ENCODE measurements around the gene PRDM16.

Gene PRDM16

DNA sequence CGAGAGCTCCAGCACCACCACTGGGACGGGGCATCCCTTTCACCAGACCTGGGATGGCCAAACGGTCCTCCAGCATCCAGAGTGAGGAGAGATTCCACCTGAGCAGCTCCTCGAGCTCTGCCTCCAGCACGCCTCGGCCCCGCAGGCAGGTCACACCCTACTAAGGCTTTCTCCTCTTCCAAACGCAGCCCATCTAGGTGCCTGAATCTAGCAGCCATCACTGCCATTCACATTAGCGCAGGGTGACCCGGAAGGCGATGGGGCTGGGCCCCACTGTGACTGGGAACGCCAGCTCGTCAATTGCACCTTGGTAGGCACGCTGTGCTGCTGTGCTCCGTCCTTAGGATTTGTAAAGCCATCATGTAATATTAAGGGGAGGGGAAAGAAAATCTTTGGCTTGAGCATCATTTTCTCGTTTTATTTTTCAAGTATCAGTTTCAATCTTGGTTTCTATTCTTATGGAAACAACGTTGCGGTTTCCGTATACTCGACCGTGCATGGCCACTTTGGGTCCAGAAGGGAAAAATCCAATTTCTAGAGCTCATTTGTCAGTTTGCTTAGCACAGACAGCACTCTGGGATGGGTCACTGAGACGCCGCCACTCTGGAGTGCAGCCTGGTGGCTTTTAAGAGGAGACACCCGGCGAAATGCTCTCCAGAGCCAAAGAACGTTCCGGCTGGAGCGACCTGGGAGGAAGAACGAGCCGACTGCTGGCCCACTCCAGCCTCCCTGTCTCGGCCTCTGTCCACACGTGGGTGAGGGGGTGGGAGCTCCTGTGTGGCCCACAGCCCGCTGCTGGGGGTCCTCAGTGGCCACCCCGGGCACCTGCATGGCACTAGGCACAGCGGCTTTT lies 173.6 kb downstream of the PRDM16 start:
- no peak for DNase-seq (ENCODE audit: low read depth in 2 of 2)

GRCh38 chr1:3243304-3243703 lies 174.3 kb downstream of the PRDM16 start:
- DNase-seq (ENCODE audit: low read depth in 2 of 2): no peak

DNA sequence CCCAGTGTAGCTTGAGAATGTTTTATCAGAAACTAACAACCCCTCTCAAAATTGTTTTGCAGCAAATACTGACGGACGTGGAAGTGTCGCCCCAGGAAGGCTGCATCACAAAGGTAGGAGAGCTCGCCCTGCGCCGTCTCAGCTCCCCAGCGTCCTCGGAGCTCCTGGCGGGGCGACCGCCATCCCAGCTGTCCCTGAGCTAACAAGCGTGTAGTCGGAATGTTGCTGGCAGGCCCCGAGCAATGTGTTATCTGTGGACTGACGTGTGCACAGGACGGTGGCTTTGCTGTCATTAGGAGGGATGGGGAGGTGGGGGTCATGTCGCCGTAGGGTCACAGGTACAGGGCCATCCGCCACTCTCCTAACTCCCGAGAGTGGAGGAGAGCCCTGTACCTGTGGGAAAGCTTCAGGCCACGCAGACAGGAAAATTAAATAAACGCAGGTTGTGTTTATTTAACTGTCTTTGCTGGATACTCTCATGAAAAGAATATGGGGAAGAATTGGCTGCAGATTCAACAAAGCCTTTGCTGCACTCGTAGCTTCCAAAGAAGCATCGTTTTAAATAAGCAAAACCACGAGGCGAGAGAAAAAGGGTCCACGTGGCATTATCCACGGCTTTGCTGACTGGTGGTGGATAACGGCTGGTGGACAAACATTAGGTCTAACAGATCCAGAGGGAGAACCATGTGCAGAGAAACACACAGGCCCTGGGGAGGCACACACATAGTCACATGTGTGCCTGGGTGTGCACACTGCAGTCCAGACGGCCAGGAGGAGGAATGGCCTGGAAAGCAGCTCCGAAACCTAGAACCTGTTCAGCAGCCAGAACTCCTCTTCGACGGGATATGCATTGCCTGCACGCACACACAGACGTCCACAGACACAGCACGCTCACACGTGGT lies 175.3 kb downstream of the PRDM16 start:
- DNase-seq (ENCODE audit: low read depth in 2 of 2): no peak

DNA sequence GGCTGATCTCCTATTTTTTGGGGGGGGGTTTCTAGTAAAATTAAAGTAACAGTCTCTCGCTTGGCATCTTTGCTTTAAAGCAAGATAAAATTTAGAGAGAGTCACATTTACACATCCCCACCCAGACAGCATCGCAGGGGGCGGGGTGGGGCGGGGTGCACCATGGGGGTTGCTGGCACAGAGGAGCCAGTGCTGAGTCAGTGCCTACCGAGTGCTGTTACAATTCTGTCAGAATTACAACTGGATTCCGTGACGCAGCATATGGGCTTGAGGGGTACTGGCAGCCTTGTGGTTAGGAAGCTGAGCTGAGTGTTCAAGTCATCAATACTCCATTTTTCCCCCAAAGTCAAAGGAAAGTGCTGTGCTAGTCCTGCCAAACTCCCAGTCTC lies 175.9 kb downstream of the PRDM16 start:
- no peak for DNase-seq (ENCODE audit: low read depth in 2 of 2)

DNA sequence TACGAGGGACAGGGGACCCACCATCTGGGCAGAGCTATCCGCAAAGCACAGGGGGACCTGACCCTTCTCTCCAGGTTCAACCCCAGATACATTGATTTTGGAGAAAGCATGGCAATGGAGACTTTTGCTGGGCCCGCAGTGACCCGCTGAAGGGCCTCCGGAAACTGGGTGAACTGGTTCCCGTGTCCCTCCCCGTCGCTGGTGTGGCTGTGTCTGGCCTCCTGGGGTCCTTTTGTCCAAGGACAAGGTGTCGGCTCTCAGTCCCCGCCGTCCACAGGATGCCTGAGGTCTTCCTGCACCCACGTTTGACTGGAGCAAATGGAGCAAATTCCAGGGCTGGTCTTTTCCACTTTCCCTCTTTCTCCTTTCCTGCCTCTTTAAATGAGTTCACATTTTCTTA lies 176.3 kb downstream of the PRDM16 start:
- no peak for DNase-seq (ENCODE audit: low read depth in 2 of 2)

DNA sequence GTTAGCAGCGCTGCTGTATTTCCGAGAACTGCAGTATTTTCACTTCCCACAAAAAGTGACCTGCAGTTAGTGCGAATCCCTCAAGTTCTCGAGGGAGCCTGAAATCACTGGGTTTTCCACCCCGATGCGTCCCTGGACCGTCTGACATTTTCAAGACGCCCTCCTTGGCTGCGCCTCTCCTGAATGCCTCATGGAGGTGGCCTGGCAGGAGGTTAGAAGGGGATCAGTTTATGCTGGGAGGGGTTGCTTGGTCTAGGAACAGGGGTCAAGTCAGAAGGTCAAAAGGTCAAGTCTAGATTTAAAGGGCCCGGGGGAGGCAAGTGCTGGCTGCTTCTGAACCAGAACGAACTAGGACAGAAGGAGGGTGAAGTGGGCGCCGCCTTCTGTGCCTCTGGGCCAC lies 176.8 kb downstream of the PRDM16 start:
- DNase-seq (ENCODE audit: low read depth in 2 of 2): no peak

DNA sequence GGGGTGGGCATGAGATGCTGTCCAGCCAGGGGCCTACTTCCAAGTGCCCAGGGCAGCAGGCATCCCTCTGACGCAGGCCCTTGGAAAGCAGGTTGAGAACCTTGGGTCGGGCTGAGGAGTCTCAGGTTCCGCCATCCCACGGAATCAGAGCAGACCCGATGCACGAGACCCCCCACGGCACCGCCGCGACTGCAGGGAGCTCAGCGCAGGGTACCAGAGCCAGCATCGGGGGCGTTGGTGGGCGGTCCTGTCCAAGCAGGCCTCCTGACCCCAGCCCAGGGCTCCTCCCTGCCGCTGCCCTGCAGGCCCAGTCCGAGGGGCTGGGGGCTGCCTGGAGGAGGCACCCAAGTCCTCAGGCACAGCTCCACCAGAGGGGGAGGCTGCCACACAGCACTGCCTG lies 177.2 kb downstream of the PRDM16 start:
- no peak for DNase-seq (ENCODE audit: low read depth in 2 of 2)

DNA sequence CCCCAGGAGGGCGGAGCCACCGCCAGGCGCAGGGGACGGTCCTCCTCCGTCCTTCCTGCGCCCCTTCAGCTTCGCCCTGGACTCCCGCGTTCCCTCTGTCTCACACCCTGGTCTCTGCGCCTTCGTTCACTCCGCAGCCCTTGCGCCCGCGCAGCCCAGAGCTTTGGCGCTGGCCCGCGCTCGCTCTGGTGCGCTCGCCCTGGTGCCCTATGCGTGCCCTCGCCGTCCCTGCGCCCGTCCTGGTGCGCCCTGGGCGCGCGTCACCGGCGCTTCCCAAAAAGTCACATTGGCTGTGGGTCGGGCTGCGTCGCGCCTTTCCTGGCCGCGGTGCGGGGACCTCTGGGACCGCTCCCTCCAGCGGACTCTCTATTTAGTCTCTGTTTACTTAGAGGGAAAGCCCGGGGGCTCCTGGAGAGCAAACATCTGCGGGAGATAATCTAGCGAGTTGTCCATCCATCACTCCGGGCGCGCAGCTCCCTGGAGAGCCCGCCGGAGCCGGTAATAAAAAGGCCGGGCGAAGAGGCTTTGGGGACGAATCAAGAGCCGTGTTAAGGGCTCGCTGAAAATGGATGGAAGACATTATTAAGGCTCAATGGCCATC lies 178.6 kb downstream of the PRDM16 start:
- no peak for DNase-seq (ENCODE audit: low read depth in 2 of 2)

DNA sequence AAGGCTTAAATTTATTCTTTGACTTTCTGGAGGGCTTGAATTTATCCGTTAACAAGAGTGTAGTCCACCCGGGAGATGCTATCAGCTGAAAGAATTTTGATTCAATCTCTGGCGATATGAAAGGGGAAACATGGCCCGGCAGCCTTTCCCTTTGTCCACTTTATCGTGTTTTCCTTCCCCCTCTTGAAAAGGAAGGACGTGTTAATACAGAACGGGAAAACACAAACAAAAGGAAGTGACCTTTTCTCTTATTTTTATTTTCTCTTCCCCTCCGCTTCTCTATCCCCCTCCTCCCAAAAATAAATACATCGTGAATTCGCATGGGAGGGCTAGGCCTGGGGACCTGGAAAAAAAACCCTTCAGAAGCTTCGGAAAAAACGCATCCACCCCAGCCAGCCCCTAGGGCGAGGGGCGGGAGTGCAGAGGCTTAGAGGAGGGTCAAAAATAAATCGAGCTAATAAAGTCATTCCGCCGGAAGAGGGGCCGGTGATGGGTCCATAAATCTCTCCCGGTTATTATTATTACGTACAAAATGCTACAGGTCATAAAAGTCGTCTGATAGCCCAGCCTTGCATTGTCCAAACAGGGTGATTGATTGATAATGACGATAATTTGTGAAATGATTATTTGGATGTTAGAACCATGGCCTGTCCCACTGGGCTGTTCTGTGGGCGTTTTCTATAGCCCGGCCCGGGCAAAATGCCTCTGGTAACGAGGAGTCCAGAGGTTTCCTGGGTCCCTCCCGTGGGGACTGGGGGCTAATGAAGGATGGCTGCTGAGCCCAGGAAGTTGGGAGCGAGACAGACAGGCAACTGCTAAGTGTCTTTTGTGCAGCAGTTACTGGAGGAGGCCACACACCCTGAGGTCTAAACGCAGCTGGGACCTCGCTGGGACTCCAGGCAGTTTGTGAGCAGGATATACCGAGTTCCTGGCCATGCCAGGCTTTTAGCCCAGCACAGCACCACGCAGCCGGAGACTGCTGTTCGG lies 179.4 kb downstream of the PRDM16 start:
- DNase-seq (ENCODE audit: low read depth in 2 of 2): no peak

DNA sequence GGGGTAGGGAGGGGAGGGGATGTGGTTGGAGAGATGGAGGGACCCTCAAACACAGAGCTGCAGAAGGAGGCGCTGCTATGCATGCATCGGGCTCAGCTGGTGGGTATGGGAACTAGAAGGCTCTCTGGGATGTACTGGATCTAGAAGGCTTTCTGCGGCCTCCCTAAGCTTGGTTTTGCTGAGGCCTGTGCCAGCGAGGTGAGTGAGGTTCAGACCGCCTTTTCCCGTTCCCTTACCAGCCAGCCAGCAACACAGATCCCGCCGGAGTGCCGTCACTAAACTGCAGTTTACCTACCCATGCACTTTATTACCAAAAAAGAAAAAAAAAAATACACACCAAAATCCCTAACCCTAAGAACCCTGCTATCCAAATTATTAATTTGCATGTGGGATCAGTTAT lies 180.2 kb downstream of the PRDM16 start:
- DNase-seq (ENCODE audit: low read depth in 2 of 2): no peak

GRCh38 chr1:3249631-3250501 lies 180.9 kb downstream of the PRDM16 start:
- no peak for DNase-seq (ENCODE audit: low read depth in 2 of 2)

- DNase-seq (ENCODE audit: low read depth in 2 of 2): no peak
Measured at GRCh38 chr1:3250624-3251023, 181.6 kb downstream of the PRDM16 start.

DNA sequence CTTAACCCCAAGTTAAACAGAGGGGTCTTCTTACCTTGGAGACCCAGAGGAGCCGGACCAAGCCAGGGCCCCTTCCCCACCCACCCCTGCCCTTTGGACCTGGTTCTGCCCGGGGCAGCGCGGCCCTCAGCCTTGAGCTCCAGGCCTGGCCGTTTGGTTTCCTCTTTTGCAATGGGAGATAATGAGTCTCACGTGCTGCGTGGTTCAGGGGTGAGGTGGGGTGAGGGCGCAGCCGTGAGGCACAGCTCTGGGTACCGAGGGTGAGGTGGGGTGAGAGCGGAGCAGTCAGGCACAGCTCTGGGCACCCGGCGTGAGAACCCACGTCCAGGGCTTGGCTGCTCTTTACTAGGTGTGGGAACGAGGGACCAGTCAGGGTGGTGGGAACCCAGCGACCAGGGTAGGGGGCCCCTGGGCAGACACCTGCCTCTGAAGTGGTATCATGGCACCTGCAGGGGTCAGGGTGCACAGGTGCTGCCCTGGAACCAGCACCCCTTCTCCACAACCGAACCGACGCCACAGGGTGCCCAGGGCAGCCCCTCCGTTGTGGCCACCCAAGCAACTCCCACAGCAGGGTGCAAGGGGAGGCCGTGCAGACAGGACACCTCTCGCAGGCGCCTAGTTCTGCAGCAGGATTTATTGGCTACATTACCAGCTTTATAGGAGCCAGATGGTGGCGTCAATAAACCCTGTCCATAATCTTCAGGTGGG lies 182.2 kb downstream of the PRDM16 start:
- DNase-seq (ENCODE audit: low read depth in 2 of 2): no peak

GRCh38 chr1:3251807-3252428 lies 182.9 kb downstream of the PRDM16 start:
- DNase-seq (ENCODE audit: low read depth in 2 of 2): no peak

- no peak for DNase-seq (ENCODE audit: low read depth in 2 of 2)
Measured at GRCh38 chr1:3255680-3256079, 186.7 kb downstream of the PRDM16 start.

DNA sequence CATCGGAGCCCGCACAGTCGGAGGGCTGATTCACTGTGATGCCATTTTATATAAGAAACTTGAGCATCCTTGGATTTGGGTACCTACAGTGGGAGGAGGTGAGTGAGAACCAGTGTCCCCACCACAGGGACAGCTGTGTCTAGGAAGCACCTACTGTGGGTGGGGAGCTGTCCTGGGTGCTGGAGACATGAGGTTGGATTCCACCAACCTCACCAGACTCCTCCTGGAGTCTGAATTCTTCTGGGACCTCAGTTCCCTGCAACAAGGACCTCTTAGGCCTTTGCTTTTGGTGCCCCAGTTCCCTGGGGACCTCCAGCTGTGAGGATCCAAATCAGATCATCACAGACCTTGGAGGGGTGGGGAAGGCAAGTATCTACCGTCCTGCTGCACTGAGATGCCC lies 188.8 kb downstream of the PRDM16 start:
- DNase-seq (ENCODE audit: low read depth in 2 of 2): no peak

DNA sequence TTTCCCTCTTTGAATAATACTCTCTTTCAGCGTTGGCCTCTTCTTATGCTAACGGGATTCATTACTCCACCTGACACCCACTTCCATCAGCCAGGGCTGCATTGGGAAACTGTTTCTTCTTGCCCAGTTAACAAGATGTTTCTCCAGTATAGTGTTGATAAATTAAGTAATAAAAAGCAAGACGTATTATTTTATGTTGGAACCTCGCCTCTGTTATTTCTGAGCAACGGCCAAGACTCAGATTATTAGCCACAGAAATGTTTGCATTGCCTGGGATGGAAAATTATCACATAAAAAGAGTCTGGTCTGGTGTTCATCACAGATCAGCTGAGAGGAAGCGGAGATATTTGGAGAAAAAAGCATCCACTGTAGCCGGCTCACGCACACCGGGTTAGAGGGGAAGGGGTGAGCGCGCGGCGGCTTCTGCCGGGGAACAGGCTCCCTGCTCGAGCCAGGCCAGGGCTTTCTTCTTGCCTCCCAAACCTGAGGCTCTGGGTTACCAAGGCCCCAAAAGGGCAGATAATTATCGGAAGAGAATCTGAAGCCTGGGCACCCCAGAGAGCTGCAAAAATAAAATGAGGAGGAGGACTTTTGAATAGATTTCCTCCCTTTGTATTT lies 189.5 kb downstream of the PRDM16 start:
- no peak for DNase-seq (ENCODE audit: low read depth in 2 of 2)

- DNase-seq (ENCODE audit: low read depth in 2 of 2): no peak
Measured at GRCh38 chr1:3259020-3259419, 190.0 kb downstream of the PRDM16 start.

Measured in activated CD4-positive, alpha-beta T cell treated with anti-CD3 and anti-CD28 coated beads for 24 hours (primary cell).